Mesenchymal stem cell (in vitro differentiated cells and primary cell): ENCODE data around the gene CSTPP1.

Experiments
- DNase-seq: peaks from one replicate; pipeline ENCODE4 v3.0.0-alpha.2; 2013
- H2AFZ ChIP-seq: one replicate; pipeline ENCODE4 v1.6.1; 2013; ENCODE audit warnings: low read depth, mild to moderate bottlenecking, control low read depth, inconsistent platforms, low read length, moderate library complexity
- H2AK5ac ChIP-seq: 2 replicates; pipeline ENCODE4 v1.6.1; 2013; ENCODE audit warnings: low read length, moderate library complexity, mild to moderate bottlenecking, inconsistent platforms; ENCODE audit not compliant: severe bottlenecking
- H2BK120ac ChIP-seq: one replicate; pipeline ENCODE4 v1.6.1; 2013; ENCODE audit warnings: low read depth, mild to moderate bottlenecking, inconsistent platforms, low read length, moderate library complexity
- H2BK12ac ChIP-seq, 2 experiments: one replicate each; pipeline ENCODE4 v1.6.1; 2013; ENCODE audit warnings: inconsistent platforms in 2 of 2, low read length in 2 of 2, mild to moderate bottlenecking in 2 of 2, moderate library complexity in 2 of 2, control low read depth in 1 of 2
- H2BK15ac ChIP-seq: one replicate; pipeline ENCODE4 v1.6.1; 2013; ENCODE audit warnings: mild to moderate bottlenecking, low read depth, inconsistent platforms; ENCODE audit not compliant: poor library complexity, severe bottlenecking
- H2BK5ac ChIP-seq: 2 replicates; pipeline ENCODE4 v1.6.1; 2013; ENCODE audit warnings: low read depth, mild to moderate bottlenecking, low read length, control low read depth, inconsistent platforms; ENCODE audit not compliant: poor library complexity, severe bottlenecking
- H3K14ac ChIP-seq, 2 experiments: one replicate each; pipeline ENCODE4 v1.6.1; 2013; ENCODE audit warnings: inconsistent platforms in 2 of 2, low read length in 2 of 2, control low read depth in 1 of 2, mild to moderate bottlenecking in 1 of 2, moderate library complexity in 1 of 2
- H3K18ac ChIP-seq, 2 experiments: one replicate each; pipeline ENCODE4 v1.6.1; 2013; ENCODE audit warnings: inconsistent platforms in 2 of 2, low read length in 2 of 2, control low read depth in 1 of 2, low read depth in 1 of 2, mild to moderate bottlenecking in 1 of 2
- H3K23ac ChIP-seq, 2 experiments: one replicate each; pipeline ENCODE4 v1.6.1; 2013; ENCODE audit warnings: inconsistent platforms in 2 of 2, low read length in 2 of 2, mild to moderate bottlenecking in 2 of 2, moderate library complexity in 2 of 2, control low read depth in 1 of 2
- H3K27ac ChIP-seq: 2 replicates; pipeline ENCODE4 v1.5.1; 2013; ENCODE audit warnings: mild to moderate bottlenecking, moderate library complexity, low read length, control low read depth, inconsistent platforms; ENCODE audit not compliant: poor library complexity, severe bottlenecking
- H3K27me3 ChIP-seq, 2 experiments: 2 replicates each; pipeline versions ENCODE4 v1.6.1 to v1.7.0; 2013; ENCODE audit warnings: low read length in 2 of 2, mild to moderate bottlenecking in 2 of 2, moderate library complexity in 2 of 2, control low read depth in 1 of 2, inconsistent platforms in 1 of 2; ENCODE audit not compliant: control insufficient read depth in 1 of 2, insufficient read depth in 1 of 2
- H3K36me3 ChIP-seq, 2 experiments: 2 replicates each; pipeline versions ENCODE4 v1.6.1 to v1.7.0; 2013; ENCODE audit warnings: low read length in 2 of 2, control low read depth in 1 of 2, inconsistent platforms in 1 of 2, low read depth in 1 of 2, mild to moderate bottlenecking in 1 of 2; ENCODE audit not compliant: insufficient read depth in 2 of 2, control insufficient read depth in 1 of 2
- H3K4ac ChIP-seq, 2 experiments: one replicate each; pipeline ENCODE4 v1.6.1; 2013; ENCODE audit warnings: inconsistent platforms in 2 of 2, low read length in 2 of 2, mild to moderate bottlenecking in 2 of 2, moderate library complexity in 2 of 2, control low read depth in 1 of 2, low read depth in 1 of 2
- H3K4me1 ChIP-seq: 2 replicates; pipeline ENCODE4 v1.6.1; 2013; ENCODE audit warnings: low read depth, low read length, control low read depth; ENCODE audit not compliant: control insufficient read depth, insufficient read depth
- H3K4me2 ChIP-seq: 2 replicates; pipeline ENCODE4 v1.6.1; 2013; ENCODE audit warnings: low read length, mild to moderate bottlenecking, inconsistent platforms; ENCODE audit not compliant: poor library complexity, severe bottlenecking
- H3K4me3 ChIP-seq, 2 experiments: 2 replicates each; pipeline versions ENCODE4 v1.5.1 to v1.7.0; 2013; ENCODE audit warnings: low read length in 2 of 2, mild to moderate bottlenecking in 2 of 2, control low read depth in 1 of 2, low read depth in 1 of 2; ENCODE audit not compliant: insufficient read depth in 1 of 2
- H3K79me1 ChIP-seq: replicated peaks from 2 replicates; pipeline ENCODE4 v1.6.1; 2013; ENCODE audit warnings: mild to moderate bottlenecking, control low read depth, low read length, inconsistent platforms; ENCODE audit not compliant: poor library complexity, severe bottlenecking
- H3K9ac ChIP-seq: 2 replicates; pipeline ENCODE4 v1.7.0; 2013; ENCODE audit warnings: mild to moderate bottlenecking, low read length, moderate library complexity
- H3K9me3 ChIP-seq: 2 replicates; pipeline ENCODE4 v1.7.0; 2013; ENCODE audit warnings: mild to moderate bottlenecking, low read length; ENCODE audit not compliant: control insufficient read depth
- H4K8ac ChIP-seq: one replicate; pipeline ENCODE4 v1.6.1; 2013; ENCODE audit warnings: inconsistent platforms, mild to moderate bottlenecking, low read length, moderate library complexity
- H4K91ac ChIP-seq: one replicate; pipeline ENCODE4 v1.6.1; 2013; ENCODE audit warnings: mild to moderate bottlenecking, low read length, inconsistent platforms
- WGBS: methylation state at CpG from one replicate; pipeline ENCODE4 v1.1.7; 2013; ENCODE audit warnings: mixed read lengths; 5-methylcytosine and 5-hydroxymethylcytosine counted together

CSTPP1 gene

DNA sequence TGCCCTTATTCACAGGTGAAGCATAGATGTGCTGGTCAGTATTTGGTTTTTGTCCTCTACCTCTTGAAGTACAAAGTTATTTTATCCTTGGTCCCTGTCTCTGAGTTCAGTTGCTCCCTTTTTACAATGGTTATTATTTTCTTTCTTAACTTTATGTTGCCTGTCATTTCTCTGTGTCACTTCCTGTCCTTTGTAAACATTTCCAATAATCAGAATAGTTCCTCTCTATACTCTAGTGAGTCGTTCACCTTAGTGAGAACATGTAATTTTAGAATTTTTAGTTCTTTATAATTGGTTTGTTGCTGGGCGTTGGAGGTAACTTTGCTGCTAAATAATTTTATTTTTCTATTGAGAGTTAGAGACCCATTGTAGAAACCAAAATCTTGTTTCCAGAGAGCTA is 16.0 kb downstream of the CSTPP1 start:
- Histone ChIP-seq H3K9ac (no peak overlapping the region), H4K8ac (no peak overlapping the region), H3K23ac (no peak overlapping the region), H3K27me3 (no peaks in the 10 kb centered on the region), H2AFZ (no peak overlapping the region), H3K4me1 (peaks cover 2% of the 10 kb centered on the region), H3K36me3 (peaks cover 3 to 5% of the 10 kb centered on the region in 2 experiments), H2BK12ac (no peak overlapping the region), H3K4me2 (no peak overlapping the region), H2BK120ac (no peak overlapping the region), H3K9me3 (no peaks in the 10 kb centered on the region), H3K79me1 (peaks cover 13% of the 10 kb centered on the region), H2BK5ac (no peak overlapping the region), H3K18ac (no peak overlapping the region), H2AK5ac (no peak overlapping the region), H4K91ac (no peak overlapping the region), H3K27ac (no peak overlapping the region), H2BK15ac (no peak overlapping the region), H3K4me3 (no peak overlapping the region), H3K4ac (no peak overlapping the region), H3K14ac (no peak overlapping the region)
- no peak for DNase-seq
- 60% methylated on average over 2 of the region's 2 CpGs for WGBS

- no peaks in the 10 kb centered on the region for H3K9me3 ChIP-seq
- H2BK12ac ChIP-seq: peak overlapping the region; percentile 49
- peak overlapping the region; percentile 50 for H4K91ac ChIP-seq
- no peaks in the 10 kb centered on the region for H3K4me1 ChIP-seq
- H2BK15ac ChIP-seq: no peak overlapping the region
- H4K8ac ChIP-seq: no peak overlapping the region
- peaks cover 13% of the 10 kb centered on the region for H3K79me1 ChIP-seq
- no peak overlapping the region for H3K4me3 ChIP-seq
- H3K27ac ChIP-seq: no peak overlapping the region
- H3K14ac ChIP-seq: no peak overlapping the region
- H3K27me3 ChIP-seq: no peaks in the 10 kb centered on the region
- no peak overlapping the region for H3K9ac ChIP-seq
- H3K4ac ChIP-seq: no peak overlapping the region
- no peak overlapping the region for H2BK120ac ChIP-seq
- peak overlapping the region; percentile 64 to 70 for H3K18ac ChIP-seq
- peaks cover 3 to 5% of the 10 kb centered on the region in 2 experiments for H3K36me3 ChIP-seq
- no peak overlapping the region for H2AFZ ChIP-seq
- DNase-seq: no peak
- WGBS: 93% methylated on average over 5 of the region's 5 CpGs
- no peak overlapping the region for H2AK5ac ChIP-seq
- no peak overlapping the region for H2BK5ac ChIP-seq
- H3K4me2 ChIP-seq: no peak overlapping the region
- H3K23ac ChIP-seq: no peak overlapping the region
Measured at GRCh38 chr11:46953093-46953492, 16.5 kb downstream of the CSTPP1 start.

- Histone ChIP-seq H2BK5ac (no peak overlapping the region), H2BK15ac (no peak overlapping the region), H3K9ac (no peak overlapping the region), H3K4me1 (no peaks in the 10 kb centered on the region), H2BK12ac (no peak overlapping the region), H3K36me3 (peaks cover 6 to 8% of the 10 kb centered on the region in 2 experiments), H3K23ac (no peak overlapping the region), H3K27ac (no peak overlapping the region), H4K91ac (no peak overlapping the region), H3K18ac (no peak overlapping the region), H2AFZ (no peak overlapping the region), H3K4ac (no peak overlapping the region), H3K14ac (no peak overlapping the region), H4K8ac (no peak overlapping the region), H2BK120ac (no peak overlapping the region), H3K79me1 (peaks cover 13% of the 10 kb centered on the region), H3K27me3 (no peaks in the 10 kb centered on the region), H3K4me2 (no peak overlapping the region), H3K9me3 (peaks cover 10% of the 10 kb centered on the region), H3K4me3 (no peak overlapping the region), H2AK5ac (no peak overlapping the region)
- WGBS: 100% methylated on average over 1 of the region's 1 CpG
- no peak for DNase-seq
Measured at GRCh38 chr11:46958777-46959176, 22.2 kb downstream of the CSTPP1 start.

- H4K91ac ChIP-seq: no peak overlapping the region
- H3K36me3 ChIP-seq: peaks cover 4 to 6% of the 10 kb centered on the region in 2 experiments
- no peak overlapping the region for H2BK15ac ChIP-seq
- H2AFZ ChIP-seq: no peak overlapping the region
- no peak overlapping the region for H3K27ac ChIP-seq
- no peak overlapping the region for H3K4me3 ChIP-seq
- no peak overlapping the region for H3K14ac ChIP-seq
- no peak overlapping the region for H3K4me2 ChIP-seq
- no peak overlapping the region for H2BK5ac ChIP-seq
- DNase-seq: no peak
- H3K18ac ChIP-seq: no peak overlapping the region
- peaks cover 10% of the 10 kb centered on the region for H3K9me3 ChIP-seq
- WGBS: no CpG with 5 or more reads among the region's 2 CpGs
- no peaks in the 10 kb centered on the region for H3K27me3 ChIP-seq
- H3K79me1 ChIP-seq: peaks cover 17% of the 10 kb centered on the region
- no peak overlapping the region for H2AK5ac ChIP-seq
- H3K4ac ChIP-seq: no peak overlapping the region
- no peak overlapping the region for H2BK12ac ChIP-seq
- no peak overlapping the region for H4K8ac ChIP-seq
- H3K9ac ChIP-seq: no peak overlapping the region
- H3K4me1 ChIP-seq: no peaks in the 10 kb centered on the region
- H2BK120ac ChIP-seq: no peak overlapping the region
- no peak overlapping the region for H3K23ac ChIP-seq
Measured at GRCh38 chr11:46961041-46961440, 24.5 kb downstream of the CSTPP1 start.
